WTC11 (cell line): ENCODE data around the gene CYTH3.

Experiments
- CTCF ChIP-seq: fragments of 200-600 bp; IDR thresholded peaks from 2 replicates; pipeline ENCODE4 v1.8.0; 2022; ENCODE audit warnings: antibody characterized with exemption
- GRHL2 ChIP-seq: fragments of 250-450 bp; sonication (Bioruptor Pico); IDR thresholded peaks from 2 replicates; pipeline ENCODE4 v1.8.0; 2022; ENCODE audit warnings: mild to moderate bottlenecking, moderate library complexity; ENCODE audit not compliant: insufficient replicate concordance, severe bottlenecking

GRCh38 chr7:6279937-6280336 is 7.5 kb upstream of the CYTH3 start:
- TF ChIP-seq CTCF (no peak), GRHL2 (CRISPR knock-in tag) (no peak)
